GM12864 (cell line): ENCODE results near the gene CXCL8.

ENCODE experiments used
- DNase-seq: peaks from one replicate; pipeline ENCODE4 v3.0.0-alpha.2; 2011; ENCODE audit warnings: low read depth
- H3K4me3 ChIP-seq: 2 replicates; pipeline ENCODE4 v1.5.1; 2011; ENCODE audit warnings: mild to moderate bottlenecking, low read depth, low read length, control low read depth
- TF ChIP-seq, protein P1 (sequence below): IDR thresholded peaks from 2 replicates; pipeline ENCODE4 v1.5.1; 2011; ENCODE audit warnings: low read depth, mild to moderate bottlenecking, moderate library complexity, low read length, control low read depth, inconsistent platforms; ENCODE audit errors: missing control alignments

CXCL8 gene

DNA sequence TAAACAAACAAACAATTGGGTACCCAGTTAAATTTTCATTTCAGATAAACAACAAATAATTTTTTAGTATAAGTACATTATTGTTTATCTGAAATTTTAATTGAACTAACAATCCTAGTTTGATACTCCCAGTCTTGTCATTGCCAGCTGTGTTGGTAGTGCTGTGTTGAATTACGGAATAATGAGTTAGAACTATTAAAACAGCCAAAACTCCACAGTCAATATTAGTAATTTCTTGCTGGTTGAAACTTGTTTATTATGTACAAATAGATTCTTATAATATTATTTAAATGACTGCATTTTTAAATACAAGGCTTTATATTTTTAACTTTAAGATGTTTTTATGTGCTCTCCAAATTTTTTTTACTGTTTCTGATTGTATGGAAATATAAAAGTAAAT lies 2.9 kb downstream of the CXCL8 start:
- H3K4me3 ChIP-seq: no peak overlapping the region
- TF ChIP-seq, protein P1, sequence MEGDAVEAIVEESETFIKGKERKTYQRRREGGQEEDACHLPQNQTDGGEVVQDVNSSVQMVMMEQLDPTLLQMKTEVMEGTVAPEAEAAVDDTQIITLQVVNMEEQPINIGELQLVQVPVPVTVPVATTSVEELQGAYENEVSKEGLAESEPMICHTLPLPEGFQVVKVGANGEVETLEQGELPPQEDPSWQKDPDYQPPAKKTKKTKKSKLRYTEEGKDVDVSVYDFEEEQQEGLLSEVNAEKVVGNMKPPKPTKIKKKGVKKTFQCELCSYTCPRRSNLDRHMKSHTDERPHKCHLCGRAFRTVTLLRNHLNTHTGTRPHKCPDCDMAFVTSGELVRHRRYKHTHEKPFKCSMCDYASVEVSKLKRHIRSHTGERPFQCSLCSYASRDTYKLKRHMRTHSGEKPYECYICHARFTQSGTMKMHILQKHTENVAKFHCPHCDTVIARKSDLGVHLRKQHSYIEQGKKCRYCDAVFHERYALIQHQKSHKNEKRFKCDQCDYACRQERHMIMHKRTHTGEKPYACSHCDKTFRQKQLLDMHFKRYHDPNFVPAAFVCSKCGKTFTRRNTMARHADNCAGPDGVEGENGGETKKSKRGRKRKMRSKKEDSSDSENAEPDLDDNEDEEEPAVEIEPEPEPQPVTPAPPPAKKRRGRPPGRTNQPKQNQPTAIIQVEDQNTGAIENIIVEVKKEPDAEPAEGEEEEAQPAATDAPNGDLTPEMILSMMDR: no peak
- no peak for DNase-seq

GRCh38 chr4:73743795-73744194 lies 3.4 kb downstream of the CXCL8 start:
- no peak overlapping the region for H3K4me3 ChIP-seq
- DNase-seq: no peak
- TF ChIP-seq, protein P1: no peak

DNA sequence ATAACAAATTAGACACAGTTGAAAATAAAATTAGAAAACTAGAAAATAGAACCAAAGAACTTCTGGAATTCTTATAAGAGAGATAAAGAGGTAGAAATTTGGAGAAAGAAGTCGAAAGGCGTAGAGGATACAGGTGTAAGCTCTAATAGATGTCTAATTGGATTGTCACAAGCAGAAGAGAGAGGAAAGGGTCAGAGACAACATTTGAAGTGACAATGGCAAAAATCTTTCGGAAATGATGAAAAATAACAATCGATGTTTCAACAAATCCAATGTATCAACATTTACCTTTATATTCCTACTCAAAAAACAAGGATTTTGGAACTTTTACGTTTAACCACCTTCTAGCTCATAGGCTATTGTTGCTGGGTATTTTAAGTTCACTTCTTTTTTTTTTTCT lies 3.8 kb downstream of the CXCL8 start:
- no peak for DNase-seq
- no peak overlapping the region for H3K4me3 ChIP-seq
- TF ChIP-seq, protein P1: no peak

DNA sequence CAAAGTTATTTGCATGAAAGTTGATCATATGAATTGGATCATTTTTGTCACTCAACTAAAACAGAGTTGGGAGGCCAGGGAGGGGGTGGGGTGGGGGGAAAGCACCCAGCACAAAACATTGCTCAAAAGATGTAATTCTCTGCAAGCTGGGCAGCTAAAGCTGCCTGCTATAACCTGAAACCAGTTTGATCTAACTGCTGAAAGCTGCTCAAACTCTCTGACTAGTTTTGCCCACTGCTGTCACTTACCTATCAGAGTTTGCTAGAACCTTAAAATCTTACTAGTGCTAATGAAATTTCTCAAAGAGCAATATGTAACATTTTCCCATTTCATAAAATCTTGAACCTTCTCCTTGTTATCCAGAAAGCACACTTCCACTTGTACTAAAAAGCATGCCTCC lies 10.4 kb downstream of the CXCL8 start:
- no peak overlapping the region for H3K4me3 ChIP-seq
- TF ChIP-seq, protein P1: no peak
- DNase-seq: no peak

DNA sequence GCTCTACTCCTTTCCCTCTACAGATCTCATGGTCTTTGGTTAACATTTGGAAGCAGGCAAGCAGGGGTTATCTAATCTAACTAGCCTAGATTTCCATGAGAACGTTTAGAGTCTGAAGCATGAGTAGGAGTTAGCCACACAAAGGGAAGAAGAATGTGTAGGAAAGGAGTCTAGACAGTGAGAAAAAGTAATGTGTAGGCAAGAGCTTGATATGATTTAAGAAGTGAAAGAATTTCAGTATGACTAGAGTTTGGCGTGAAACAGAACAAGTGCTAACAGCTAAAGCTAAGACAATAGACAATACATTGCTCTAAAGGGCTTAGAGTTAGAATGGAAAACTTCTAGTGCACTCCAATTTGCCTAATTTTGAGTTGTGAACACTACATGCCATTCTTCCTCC lies 10.8 kb downstream of the CXCL8 start:
- no peak overlapping the region for H3K4me3 ChIP-seq
- TF ChIP-seq, protein P1: no peak
- DNase-seq: no peak

DNA sequence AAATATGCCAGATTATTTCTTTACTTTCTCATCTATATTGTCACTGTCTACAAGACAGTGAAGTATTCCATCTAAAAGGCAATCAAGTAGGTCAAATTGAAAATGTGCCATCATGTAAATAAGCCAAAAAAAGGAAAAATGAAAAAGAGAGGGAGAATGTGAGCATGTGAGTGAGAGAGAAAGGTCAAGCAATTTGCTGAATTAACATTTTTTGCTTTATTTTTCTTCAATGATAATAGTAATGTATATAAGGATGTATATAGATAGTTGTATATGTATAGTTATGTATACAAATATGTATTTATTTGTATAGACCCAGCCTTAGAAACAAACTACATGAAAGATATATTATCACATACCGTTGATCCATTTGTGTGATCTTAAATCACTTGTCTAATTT lies 11.5 kb downstream of the CXCL8 start:
- H3K4me3 ChIP-seq: no peak overlapping the region
- TF ChIP-seq, protein P1: no peak
- no peak for DNase-seq

DNA sequence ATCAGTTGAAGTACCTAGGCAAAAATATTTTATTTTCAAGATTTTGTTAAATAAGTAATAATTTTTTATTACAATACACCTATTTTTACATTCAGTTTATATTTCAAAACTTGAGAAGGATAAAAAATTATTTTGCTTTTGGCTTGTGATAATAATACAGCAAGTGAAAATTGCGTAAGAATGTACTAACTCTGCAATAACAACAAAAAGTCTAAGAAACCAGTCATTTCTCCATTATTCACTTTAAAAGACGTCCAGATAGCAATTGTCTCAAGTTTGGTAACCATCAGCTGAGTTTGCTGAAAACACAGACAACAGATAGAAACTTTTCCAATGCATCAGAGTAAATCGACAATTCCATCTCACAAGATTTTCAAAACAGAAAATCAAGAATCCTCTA lies 12.1 kb downstream of the CXCL8 start:
- no peak for DNase-seq
- TF ChIP-seq, protein P1: no peak
- H3K4me3 ChIP-seq: no peak overlapping the region
